Right lobe of liver (tissue), 4 donors: ENCODE measurements around the gene ADD2.

Source experiments
- CTCF ChIP-seq, 4 donors: fragments of 200-600 bp in 3 of 4; fragments of 450-650 bp in 1 of 4; IDR thresholded peaks; one replicate each; pipeline versions ENCODE4 v1.5.1 to v1.8.0; 2016 to 2022; ENCODE audit warnings: antibody characterized with exemption in 4 of 4, mild to moderate bottlenecking in 2 of 4
- POLR2A ChIP-seq: fragments of 450-650 bp; IDR thresholded peaks from one replicate; pipeline ENCODE4 v1.6.1; 2017; ENCODE audit warnings: antibody characterized with exemption, mild to moderate bottlenecking
- donor health status: DM: no; HTN: no; CAD: no.
- donor health status: DM: no; HTN: no; CAD: no.
- donor health status: DM: no; HTN: yes; CAD: no.

DNA sequence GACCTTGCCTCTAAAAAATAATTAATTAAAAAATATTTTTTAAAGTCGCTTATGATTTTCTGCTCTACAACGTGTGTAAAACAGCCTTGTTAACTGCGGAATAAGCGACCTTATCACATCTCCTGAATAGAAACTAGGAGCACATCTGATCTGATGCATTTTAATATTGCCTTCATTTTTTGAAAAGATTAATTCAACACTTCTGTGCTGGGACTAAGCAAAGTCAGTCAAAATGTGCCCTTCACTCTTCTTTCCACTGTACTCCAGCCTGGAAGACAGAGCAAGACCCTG, 39.8 kb upstream of the ADD2 start:
- TF ChIP-seq CTCF (IDR thresholded peaks at IDR 0.05) (no peak), POLR2A (no peak)
